Measurements from ENCODE around the gene IFT74. TPM values are rescaled to one million over a fixed set of nuclear protein-coding genes. Genes with fewer than 3 reads are reported as not detected.
A peak's percentile ranks its signal among the peaks of the same experiment; 100 is the strongest.

IFT74 gene
- 10 to 100 TPM; 14.9 to 17.2 TPM for total RNA-seq
- long read RNA-seq, partial matches to known transcripts = 2 of 123 reads
- long read RNA-seq, other reads (novel, unspliced or antisense) = 118 of 123 reads

- peak; percentile 99 for ATAC-seq
- intact Hi-C loops (cut with DNase I, micrococcal nuclease) = no loop called here
Observed at GRCh38 chr9:26955921-26956859, at the start of gene IFT74. Gene IFT74, plus strand, starts transcription at chr9:26956412. Its CDS starts 5,556 bp downstream, at chr9:26961968.

GRCh38 chr9:26913138-26913668 is 43.0 kb upstream of the IFT74 start:
- ATAC-seq (no peak), DNase-seq (no peak)
- intact Hi-C loops (cut with DNase I, micrococcal nuclease) = no loop called here

More at GRCh38 chr9:26955921-26956859, at the start of gene IFT74:
- peak; percentile 98 for DNase-seq

GRCh38 chr9:26919698-26920097 is 36.5 kb upstream of the IFT74 start:
- intact Hi-C loops (cut with DNase I, micrococcal nuclease) = no loop called here
- no peak for DNase-seq
- ATAC-seq = no peak

GRCh38 chr9:26925609-26926008 is 30.6 kb upstream of the IFT74 start:
- intact Hi-C loops (cut with DNase I, micrococcal nuclease) = no loop called here
- DNase-seq (no peak), ATAC-seq (peak; percentile 99)

- no peak for DNase-seq
- intact Hi-C loops (cut with DNase I, micrococcal nuclease) = no loop called here
- no peak for ATAC-seq
Observed at GRCh38 chr9:26928902-26929495, 27.2 kb upstream of the IFT74 start.

- DNase-seq = no peak
- peak; percentile 53 for ATAC-seq
Observed at GRCh38 chr9:26935847-26936246, 20.4 kb upstream of the IFT74 start.

GRCh38 chr9:26937816-26938371 is 18.3 kb upstream of the IFT74 start:
- ATAC-seq = no peak
- intact Hi-C loops (cut with DNase I, micrococcal nuclease) = no loop called here
- no peak for DNase-seq

More at GRCh38 chr9:26935847-26936246, 20.4 kb upstream of the IFT74 start:
- intact Hi-C loops (cut with DNase I, micrococcal nuclease) = no loop called here

- DNase-seq (no peak), ATAC-seq (no peak)
- intact Hi-C loops (cut with DNase I, micrococcal nuclease) = no loop called here
Observed at GRCh38 chr9:26939955-26940711, 16.1 kb upstream of the IFT74 start.

GRCh38 chr9:26940779-26941178 is 15.4 kb upstream of the IFT74 start:
- no peak for ATAC-seq
- DNase-seq = no peak
- intact Hi-C loops (cut with DNase I, micrococcal nuclease) = no loop called here

- ATAC-seq = no peak
- intact Hi-C loops (cut with DNase I, micrococcal nuclease) = loop anchor here in 1 of 2 donors (5.0 kb wide), 1 partner anchor 53 kb away; the partner anchor contains the start of gene CAAP1
- DNase-seq = no peak
Observed at GRCh38 chr9:26945591-26945990, 10.6 kb upstream of the IFT74 start.

GRCh38 chr9:26946753-26947727 is 9.2 kb upstream of the IFT74 start, which contains the start of gene PLAA:
Gene PLAA, minus strand, starts transcription at chr9:26947242. Its CDS starts 197 bp downstream, at chr9:26947045.
- DNase-seq (peak; percentile 91 to 92), ATAC-seq (peak; percentile 99)
- intact Hi-C loops (cut with DNase I, micrococcal nuclease) = loop anchor here in 1 of 2 donors (5.0 kb wide), 1 partner anchor 55 kb away; the partner anchor contains the start of gene CAAP1

GRCh38 chr9:26947736-26948135 is 8.5 kb upstream of the IFT74 start:
- ATAC-seq (no peak), DNase-seq (peak in 1 of 2 donors; percentile 34)
- intact Hi-C loops (cut with DNase I, micrococcal nuclease) = loop anchor here in 1 of 2 donors (5.0 kb wide), 1 partner anchor 55 kb away; the partner anchor contains the start of gene CAAP1

- ATAC-seq = no peak
- intact Hi-C loops (cut with DNase I, micrococcal nuclease) = loop anchor here in 1 of 2 donors (5.0 kb wide), 1 partner anchor 57 kb away; the partner anchor contains the start of gene CAAP1
- DNase-seq = no peak
Observed at GRCh38 chr9:26949637-26950069, 6.6 kb upstream of the IFT74 start.

GRCh38 chr9:26950521-26950920 is 5.7 kb upstream of the IFT74 start:
- no peak for ATAC-seq
- no peak for DNase-seq
- intact Hi-C loops (cut with DNase I, micrococcal nuclease) = no loop called here

GRCh38 chr9:26951794-26952193 is 4.4 kb upstream of the IFT74 start:
- no peak for ATAC-seq
- DNase-seq = no peak
- intact Hi-C loops (cut with DNase I, micrococcal nuclease) = no loop called here

- DNase-seq = no peak
- ATAC-seq = no peak
- intact Hi-C loops (cut with DNase I, micrococcal nuclease) = no loop called here
Observed at GRCh38 chr9:26954050-26954508, 2.1 kb upstream of the IFT74 start.

Data from left colon (tissue), 2 donors.